Measurements from ENCODE around the gene CSNK1G3. TPM values are rescaled to one million over a fixed set of nuclear protein-coding genes. Genes with fewer than 3 reads are reported as not detected.

Gene CSNK1G3
- total and polyA plus RNA-seq, 2 donors (not counting 1 experiment from before 2014, with no cell fraction given) = 31.9 to 57.0 TPM

DNA sequence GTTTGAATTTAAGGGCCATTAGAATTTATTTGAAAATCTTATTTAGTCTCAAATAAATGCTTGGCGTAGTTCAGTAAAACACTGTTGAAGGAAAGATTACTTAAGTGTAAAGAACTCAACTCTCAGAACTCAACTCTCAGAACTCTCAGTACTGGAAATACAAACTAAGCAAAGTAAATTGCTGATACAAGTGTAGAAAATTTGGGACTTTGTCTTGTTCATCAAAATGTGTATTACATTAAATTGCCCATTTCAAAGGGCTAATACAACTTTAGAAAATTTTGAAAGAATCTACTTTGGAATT, 99.4 kb downstream of the CSNK1G3 start:
- no peak for TF ChIP-seq EZH2 (IDR thresholded peaks at IDR 0.05; ENCODE audit: low read length, missing control alignments)
- TF ChIP-seq, protein P1, sequence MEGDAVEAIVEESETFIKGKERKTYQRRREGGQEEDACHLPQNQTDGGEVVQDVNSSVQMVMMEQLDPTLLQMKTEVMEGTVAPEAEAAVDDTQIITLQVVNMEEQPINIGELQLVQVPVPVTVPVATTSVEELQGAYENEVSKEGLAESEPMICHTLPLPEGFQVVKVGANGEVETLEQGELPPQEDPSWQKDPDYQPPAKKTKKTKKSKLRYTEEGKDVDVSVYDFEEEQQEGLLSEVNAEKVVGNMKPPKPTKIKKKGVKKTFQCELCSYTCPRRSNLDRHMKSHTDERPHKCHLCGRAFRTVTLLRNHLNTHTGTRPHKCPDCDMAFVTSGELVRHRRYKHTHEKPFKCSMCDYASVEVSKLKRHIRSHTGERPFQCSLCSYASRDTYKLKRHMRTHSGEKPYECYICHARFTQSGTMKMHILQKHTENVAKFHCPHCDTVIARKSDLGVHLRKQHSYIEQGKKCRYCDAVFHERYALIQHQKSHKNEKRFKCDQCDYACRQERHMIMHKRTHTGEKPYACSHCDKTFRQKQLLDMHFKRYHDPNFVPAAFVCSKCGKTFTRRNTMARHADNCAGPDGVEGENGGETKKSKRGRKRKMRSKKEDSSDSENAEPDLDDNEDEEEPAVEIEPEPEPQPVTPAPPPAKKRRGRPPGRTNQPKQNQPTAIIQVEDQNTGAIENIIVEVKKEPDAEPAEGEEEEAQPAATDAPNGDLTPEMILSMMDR (conservative IDR thresholded peaks at IDR 0.05 in 1 of 2, IDR thresholded peaks at IDR 0.05 in 1 of 2; ENCODE audit: low read depth in 1 of 2, low read length in 2 of 2) = no peak
- H3K9me3 ChIP-seq (ENCODE audit: control insufficient read depth, insufficient read depth, low read depth, low read length) = no peaks in the 10 kb centered on the region
- H3K27me3 ChIP-seq (ENCODE audit: control insufficient read depth, insufficient read depth, low read length) = no peaks in the 10 kb centered on the region
- H3K36me3 ChIP-seq (ENCODE audit: control insufficient read depth, insufficient read depth, low read length) = no peaks in the 10 kb centered on the region
- no peak overlapping the region for H3K27ac ChIP-seq (ENCODE audit: insufficient read depth, low read length)
- no peak overlapping the region for H3K4me3 ChIP-seq (replicated peaks in 1 of 4; ENCODE audit: control extremely low read depth in 1 of 4, insufficient read depth in 1 of 4, low read depth in 3 of 4, low read length in 4 of 4)
- DNase-seq (ENCODE audit: low read depth in 2 of 2) = no peak
- no peaks in the 10 kb centered on the region for H4K20me1 ChIP-seq (ENCODE audit: control insufficient read depth, extremely low read depth, insufficient read depth, low read length)
- no peak overlapping the region for H3K9ac ChIP-seq (ENCODE audit: insufficient read depth, low read length)
- H2AFZ ChIP-seq (ENCODE audit: low read length) = no peak overlapping the region
- no peaks in the 10 kb centered on the region for H3K4me1 ChIP-seq (ENCODE audit: control insufficient read depth, extremely low read depth, insufficient read depth, low read length)
- H3K4me2 ChIP-seq (ENCODE audit: extremely low read depth, insufficient read depth, low read length) = no peak overlapping the region
- no peaks in the 10 kb centered on the region for H3K79me2 ChIP-seq (ENCODE audit: control insufficient read depth, insufficient read depth, low read length)

DNA sequence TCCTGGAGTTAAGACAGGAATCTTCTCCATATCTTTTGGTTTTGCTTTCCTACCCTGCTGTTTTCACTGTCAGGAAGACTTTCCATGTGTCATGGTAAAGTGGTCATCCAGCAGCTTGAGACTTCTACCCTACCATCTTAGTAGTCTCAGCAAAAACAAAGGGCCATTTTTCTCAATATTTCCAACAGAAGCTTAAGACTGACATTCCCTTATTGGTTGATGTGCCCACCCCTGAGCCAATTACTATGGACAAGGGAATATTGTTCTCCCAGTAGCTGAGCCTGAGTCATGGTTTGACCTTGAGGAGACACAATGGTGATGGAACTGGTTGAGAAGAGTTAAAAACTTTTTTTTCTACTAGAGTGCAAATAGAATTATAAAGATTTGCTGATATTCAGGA, 105.6 kb downstream of the CSNK1G3 start:
- H3K9me3 ChIP-seq (ENCODE audit: control insufficient read depth, insufficient read depth, low read depth, low read length) = no peaks in the 10 kb centered on the region
- no peaks in the 10 kb centered on the region for H3K4me1 ChIP-seq (ENCODE audit: control insufficient read depth, extremely low read depth, insufficient read depth, low read length)
- no peak overlapping the region for H2AFZ ChIP-seq (ENCODE audit: low read length)
- no peak overlapping the region for H3K4me2 ChIP-seq (ENCODE audit: extremely low read depth, insufficient read depth, low read length)
- no peaks in the 10 kb centered on the region for H4K20me1 ChIP-seq (ENCODE audit: control insufficient read depth, extremely low read depth, insufficient read depth, low read length)
- no peak overlapping the region for H3K27ac ChIP-seq (ENCODE audit: insufficient read depth, low read length)
- no peak for DNase-seq (ENCODE audit: low read depth in 2 of 2)
- no peak overlapping the region for H3K4me3 ChIP-seq (replicated peaks in 1 of 4; ENCODE audit: control extremely low read depth in 1 of 4, insufficient read depth in 1 of 4, low read depth in 3 of 4, low read length in 4 of 4)
- no peaks in the 10 kb centered on the region for H3K36me3 ChIP-seq (ENCODE audit: control insufficient read depth, insufficient read depth, low read length)
- H3K9ac ChIP-seq (ENCODE audit: insufficient read depth, low read length) = no peak overlapping the region
- no peaks in the 10 kb centered on the region for H3K79me2 ChIP-seq (ENCODE audit: control insufficient read depth, insufficient read depth, low read length)
- no peaks in the 10 kb centered on the region for H3K27me3 ChIP-seq (ENCODE audit: control insufficient read depth, insufficient read depth, low read length)
- TF ChIP-seq, protein P1 (conservative IDR thresholded peaks at IDR 0.05 in 1 of 2, IDR thresholded peaks at IDR 0.05 in 1 of 2; ENCODE audit: low read depth in 1 of 2, low read length in 2 of 2) = no peak
- TF ChIP-seq EZH2 (IDR thresholded peaks at IDR 0.05; ENCODE audit: low read length, missing control alignments) = no peak

DNA sequence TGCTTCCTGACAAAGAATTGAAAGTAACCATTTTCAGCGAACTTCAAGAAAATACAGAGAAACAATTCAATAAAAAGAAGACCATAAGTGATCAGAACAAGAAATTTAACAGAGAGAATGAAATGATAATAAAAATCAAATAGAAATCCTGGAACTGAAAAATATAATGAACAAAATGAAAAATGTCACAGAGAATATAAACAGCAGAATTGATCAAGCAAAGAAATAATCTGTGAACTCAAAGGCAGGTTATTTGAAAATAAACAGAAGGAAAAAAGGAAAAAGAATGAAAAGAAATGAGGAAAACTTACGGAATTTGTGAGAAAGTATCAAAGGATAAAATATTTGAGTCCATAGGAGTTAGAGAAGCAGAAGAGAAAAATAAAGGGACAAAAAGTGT, 114.1 kb downstream of the CSNK1G3 start:
- Histone ChIP-seq H3K27me3 (ENCODE audit: control insufficient read depth, insufficient read depth, low read length) (no peaks in the 10 kb centered on the region), H4K20me1 (ENCODE audit: control insufficient read depth, extremely low read depth, insufficient read depth, low read length) (no peaks in the 10 kb centered on the region), H3K9me3 (ENCODE audit: control insufficient read depth, insufficient read depth, low read depth, low read length) (no peaks in the 10 kb centered on the region), H3K79me2 (ENCODE audit: control insufficient read depth, insufficient read depth, low read length) (no peaks in the 10 kb centered on the region), H2AFZ (ENCODE audit: low read length) (no peak overlapping the region), H3K27ac (ENCODE audit: insufficient read depth, low read length) (no peak overlapping the region), H3K9ac (ENCODE audit: insufficient read depth, low read length) (no peak overlapping the region), H3K4me1 (ENCODE audit: control insufficient read depth, extremely low read depth, insufficient read depth, low read length) (no peaks in the 10 kb centered on the region), H3K4me2 (ENCODE audit: extremely low read depth, insufficient read depth, low read length) (no peak overlapping the region), H3K4me3 (replicated peaks in 1 of 4; ENCODE audit: control extremely low read depth in 1 of 4, insufficient read depth in 1 of 4, low read depth in 3 of 4, low read length in 4 of 4) (no peak overlapping the region), H3K36me3 (ENCODE audit: control insufficient read depth, insufficient read depth, low read length) (no peaks in the 10 kb centered on the region)
- TF ChIP-seq, protein P1 (conservative IDR thresholded peaks at IDR 0.05 in 1 of 2, IDR thresholded peaks at IDR 0.05 in 1 of 2; ENCODE audit: low read depth in 1 of 2, low read length in 2 of 2) = no peak
- TF ChIP-seq EZH2 (IDR thresholded peaks at IDR 0.05; ENCODE audit: low read length, missing control alignments) = no peak
- no peak for DNase-seq (ENCODE audit: low read depth in 2 of 2)

Data from fibroblast of lung (primary cell).